Panc1 (cell line): Measurements from ENCODE around the gene PPFIA4. TPM values are rescaled to one million over a fixed set of nuclear protein-coding genes. Genes with fewer than 3 reads are reported as not detected.

Experiments used
- ATAC-seq: fragments of 200-7000 bp; cut with Tn5 transposase; 2 replicates; pipeline ENCODE4 v1.9.1; 2020; ENCODE audit warnings: mild to moderate bottlenecking, moderate library complexity
- BruUV-seq: library from RNA; stranded (reverse); fragments of 400-500 nt; replicated peaks from 2 replicates; lab custom pipeline; 2021; lab: Mats Ljungman, UMichigan
- CTCF ChIA-PET: fragments of 300-600 bp; sonication (Branson Sonifier 250); formaldehyde crosslinking; loops from one replicate; lab custom pipeline; 2022; ENCODE audit warnings: antibody characterized with exemption; lab: Charles Lee
- POLR2A ChIA-PET: fragments of 300-600 bp; sonication (Branson Sonifier 250); formaldehyde crosslinking; loops from one replicate; lab custom pipeline; 2022; ENCODE audit warnings: antibody characterized with exemption; lab: Charles Lee
- DNase-seq: peaks from one replicate; pipeline ENCODE4 v3.0.0-alpha.2; 2010; ENCODE audit warnings: low read depth, low spot score
- H3K27ac ChIP-seq: 2 replicates; pipeline ENCODE4 v1.5.1; 2011; ENCODE audit warnings: mild to moderate bottlenecking, low read length, inconsistent platforms
- H3K27me3 ChIP-seq: fragments of 200-500 bp; sonication (Bioruptor generic); 2 replicates; pipeline ENCODE4 v1.6.0; 2014; ENCODE audit warnings: low read length, inconsistent platforms; ENCODE audit not compliant: control insufficient read depth, insufficient read depth
- H3K36me3 ChIP-seq: fragments of 200-500 bp; sonication (Bioruptor generic); 2 replicates; pipeline ENCODE4 v1.5.1; 2014; ENCODE audit warnings: inconsistent platforms, mild to moderate bottlenecking, low read length, moderate library complexity; ENCODE audit not compliant: control insufficient read depth, insufficient read depth
- H3K4me1 ChIP-seq: 2 replicates; pipeline ENCODE4 v1.5.1; 2011; ENCODE audit warnings: inconsistent platforms, mild to moderate bottlenecking, low read length, moderate library complexity; ENCODE audit not compliant: control insufficient read depth, insufficient read depth
- H3K4me3 ChIP-seq, 2 experiments: 2 replicates each; pipeline ENCODE4 v1.5.1; 2011 to 2012; ENCODE audit warnings: low read depth in 2 of 2, low read length in 2 of 2, mild to moderate bottlenecking in 2 of 2, inconsistent platforms in 1 of 2, moderate library complexity in 1 of 2
- H3K9me3 ChIP-seq: fragments of 200-500 bp; sonication (Bioruptor generic); 2 replicates; pipeline ENCODE4 v1.5.1; 2014; ENCODE audit warnings: low read depth, mild to moderate bottlenecking, inconsistent platforms, low read length, moderate library complexity; ENCODE audit not compliant: control insufficient read depth, insufficient read depth
- CTCF ChIP-seq: fragments of 450-650 bp; IDR thresholded peaks from 2 replicates; pipeline ENCODE4 v1.5.1; 2017; ENCODE audit warnings: mild to moderate bottlenecking
- POLR2AphosphoS5 ChIP-seq: IDR thresholded peaks from 2 replicates; pipeline ENCODE4 v1.6.1; 2012; ENCODE audit warnings: mild to moderate bottlenecking, low read depth, low read length, moderate library complexity
- REST ChIP-seq, 2 experiments: IDR thresholded peaks; 2 replicates each; pipeline ENCODE4 v1.6.1; 2011 to 2012; ENCODE audit warnings: low read depth in 2 of 2, control low read depth in 1 of 2, low read length in 1 of 2, mild to moderate bottlenecking in 1 of 2, moderate library complexity in 1 of 2; ENCODE audit not compliant: insufficient read depth in 1 of 2
- SIN3A ChIP-seq: IDR thresholded peaks from 2 replicates; pipeline ENCODE4 v1.6.1; 2012; ENCODE audit warnings: low read depth, mild to moderate bottlenecking, low read length, moderate library complexity, borderline replicate concordance; ENCODE audit not compliant: insufficient read depth
- TCF7L2 ChIP-seq: IDR thresholded peaks from 2 replicates; pipeline ENCODE4 v1.6.1; 2011; ENCODE audit warnings: mild to moderate bottlenecking, low read depth, low read length, inconsistent platforms
- in situ Hi-C: cut with HindIII; loops from 2 replicates; pipeline ENCODE4 v1.10.0; 2016; ENCODE audit warnings: low sequenced_read_pairs, low pct_unique_long_range_greater_than_20kb
- intact Hi-C: fragments of 100-400 bp; cut with micrococcal nuclease; formaldehyde crosslinking; loops from one replicate; pipeline ENCODE4 v1.10.0; 2022; ENCODE audit not compliant: unreplicated experiment
- total RNA-seq: library from RNA; stranded (reverse); gene quantifications from one replicate; pipeline ENCODE4 v1.2.1, GENCODE V29; 2021; ENCODE audit not compliant: unreplicated experiment

Gene PPFIA4
- total RNA-seq, 1 experiment from 2014 or later = 1.9 TPM

- TF ChIP-seq REST (IDR thresholded peaks at IDR 0.05; ENCODE audit: insufficient read depth in 1 of 2, low read depth in 2 of 2, low read length in 1 of 2) (no peak), TCF7L2 (no peak), SIN3A (no peak), POLR2AphosphoS5 (no peak), CTCF (no peak)
- Histone ChIP-seq H3K9me3 (no peaks in the 10 kb centered on the region), H3K27ac (no peak overlapping the region), H3K4me3 (no peak overlapping the region), H3K4me1 (peaks cover 5% of the 10 kb centered on the region), H3K36me3 (peaks cover 7% of the 10 kb centered on the region), H3K27me3 (no peaks in the 10 kb centered on the region; the same call in 1 of the 2 replicates)
- ATAC-seq (no peak), DNase-seq (no peak)
- intact Hi-C loops = no loop called here
- ChIA-PET CTCF (no interaction called here), POLR2A (no interaction called here)
- BruUV-seq = no TSS peak
- in situ Hi-C loops = no loop called here
Observed at GRCh38 chr1:203028067-203028783, 1.9 kb downstream of the PPFIA4 start.

- Histone ChIP-seq H3K36me3 (peaks cover under 1% of the 10 kb centered on the region; the same call in 1 of the 2 replicates), H3K9me3 (no peaks in the 10 kb centered on the region), H3K4me1 (peaks cover 5% of the 10 kb centered on the region), H3K4me3 (no peak overlapping the region), H3K27me3 (no peaks in the 10 kb centered on the region; the same call in 1 of the 2 replicates), H3K27ac (no peak overlapping the region)
- intact Hi-C loops (no loop called here), in situ Hi-C loops (no loop called here)
- DNase-seq = no peak
- BruUV-seq = no TSS peak
- ATAC-seq = no peak
- ChIA-PET CTCF (interaction anchor here (1.2 kb wide), 1 partner anchor 187 kb away, joined by 4 read pairs; no protein-coding TSS in a partner anchor), POLR2A (no interaction called here)
- TF ChIP-seq TCF7L2 (no peak), POLR2AphosphoS5 (no peak), SIN3A (no peak), CTCF (no peak), REST (IDR thresholded peaks at IDR 0.05; ENCODE audit: insufficient read depth in 1 of 2, low read depth in 2 of 2, low read length in 1 of 2) (no peak)
Observed at GRCh38 chr1:203028784-203029553, 2.7 kb downstream of the PPFIA4 start.
